GM21576 (cell line): Measurements from ENCODE around the gene ACADS.

Source experiments
- ATAC-seq: cut with Tn5 transposase; IDR thresholded peaks from one replicate; pipeline ENCODE4 v1.9.1; 2021; ENCODE audit warnings: mild to moderate bottlenecking, moderate library complexity; ENCODE audit not compliant: unreplicated experiment

ACADS gene

GRCh38 chr12:120787889-120788288 is 62.3 kb downstream of the ACADS start:
- no peak for ATAC-seq
